ENCODE results near the gene CAMTA1. TPM values are rescaled to one million over a fixed set of nuclear protein-coding genes. Genes with fewer than 3 reads are reported as not detected.

The CAMTA1 gene
- total RNA-seq, 1 donor from 2014 or later = 77.6 TPM

Other genes starting within 250 kb of the CAMTA1 start
- gene NOL9, start 230.9 kb upstream of the CAMTA1 start, total RNA-seq = 24.0 and 26.8 TPM in 2 replicates
- not detected in 2 replicates for gene TAS1R1, start 230.1 kb upstream of the CAMTA1 start, total RNA-seq
- 20.0 and 26.5 TPM in 2 replicates for gene ZBTB48, start 205.5 kb upstream of the CAMTA1 start, total RNA-seq
- 39.7 and 42.3 TPM in 2 replicates for gene KLHL21, start 182.6 kb upstream of the CAMTA1 start, total RNA-seq
- 23.7 and 24.7 TPM in 2 replicates for gene PHF13, start 171.7 kb upstream of the CAMTA1 start, total RNA-seq
- gene THAP3, start 160.6 kb upstream of the CAMTA1 start, total RNA-seq = 15.1 and 16.5 TPM in 2 replicates
- gene DNAJC11, start 83.6 kb upstream of the CAMTA1 start, total RNA-seq = 58.9 and 63.9 TPM in 2 replicates

Measured in astrocyte (in vitro differentiated cells and primary cell).